NCI-H2107 (cell line): ENCODE measurements around the gene MMAB.
"Not testable (repeated sequence)": the region's sequence is repeated elsewhere in the genome, so short reads cannot be mapped to it uniquely, and the experiment has no call there.

Experiments
- DNase-seq: peaks from one replicate; lab custom pipeline; 2025; lab: John Stamatoyannopoulos, UW

MMAB gene

DNA sequence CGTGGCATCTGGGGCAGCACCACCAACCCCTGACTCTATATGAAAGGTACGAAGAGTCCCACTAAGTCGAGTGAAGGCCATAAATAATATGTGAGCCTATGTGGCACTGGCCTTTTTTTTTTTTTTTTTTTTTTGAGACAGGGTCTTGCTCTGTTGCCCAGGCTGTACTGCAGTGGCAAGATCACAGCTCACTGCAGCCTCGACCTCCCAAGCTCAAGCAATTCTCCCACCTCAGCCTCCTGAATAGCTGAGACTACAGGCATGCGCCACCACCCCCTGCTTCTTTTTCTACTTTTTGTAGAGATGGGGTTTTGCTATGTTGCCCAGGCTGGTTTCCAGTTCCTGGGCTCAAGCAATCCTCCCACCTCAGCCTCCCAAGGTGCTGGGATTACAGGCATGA is 28.8 kb upstream of the MMAB start:
- DNase-seq, result not testable (repeated sequence)

DNA sequence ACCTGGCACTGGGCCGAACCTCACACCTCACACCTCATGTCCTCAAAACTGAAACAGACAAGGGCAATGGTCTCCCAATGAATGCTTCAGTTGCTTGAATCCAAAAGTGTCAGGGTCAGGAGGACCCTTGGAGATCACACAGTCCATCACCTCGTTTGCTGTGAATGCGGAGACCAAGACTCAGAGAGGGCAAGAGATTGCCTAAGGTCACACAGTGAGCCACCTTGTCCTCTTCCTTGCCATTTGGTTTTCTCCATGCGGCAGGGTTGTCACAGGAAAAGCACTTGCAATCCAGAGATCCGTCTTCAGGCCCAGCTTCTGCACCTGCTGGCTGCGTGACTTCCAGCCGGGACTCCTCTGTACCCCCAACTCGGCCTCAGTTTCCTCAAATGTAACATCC is 28.3 kb upstream of the MMAB start:
- no peak for DNase-seq

DNA sequence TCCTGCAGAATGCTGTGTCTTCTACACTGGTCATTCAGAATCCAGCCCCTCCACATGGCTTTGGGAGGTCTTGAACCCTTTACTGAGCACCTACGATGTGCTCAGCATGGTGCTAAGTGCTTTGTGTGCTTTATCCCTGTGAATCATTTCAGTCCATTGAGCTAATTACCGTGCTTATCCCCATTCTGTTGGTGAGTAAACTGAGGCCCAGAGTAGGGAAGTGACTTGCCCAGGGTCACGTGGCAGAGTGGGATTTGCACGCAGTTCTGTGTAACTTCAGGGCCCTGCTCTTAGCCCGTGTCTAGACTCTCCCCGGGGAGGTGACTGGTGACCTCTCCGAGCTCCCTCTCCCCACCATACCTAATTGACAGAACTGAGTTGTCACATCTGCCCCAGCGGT is 27.7 kb upstream of the MMAB start:
- no peak for DNase-seq

DNA sequence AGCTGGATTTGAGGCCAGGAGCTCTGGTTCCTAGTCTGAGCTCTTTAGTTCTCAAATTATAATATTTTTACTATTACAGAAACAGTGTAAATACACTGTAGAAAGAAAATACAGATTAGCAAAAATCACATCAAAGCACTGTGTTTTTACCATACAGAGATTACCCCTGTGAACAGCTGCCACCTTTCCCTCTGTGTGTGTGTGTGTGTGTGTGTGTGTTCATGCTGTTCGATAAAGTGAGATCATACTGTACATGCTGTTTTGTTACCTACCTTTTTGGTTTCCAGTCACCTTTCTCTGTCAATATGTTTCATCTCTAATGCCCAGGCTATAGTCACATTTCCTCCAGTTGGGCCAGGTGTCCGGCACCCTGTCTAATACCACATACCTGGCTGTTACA is 27.2 kb upstream of the MMAB start:
- DNase-seq, result no peak

DNA sequence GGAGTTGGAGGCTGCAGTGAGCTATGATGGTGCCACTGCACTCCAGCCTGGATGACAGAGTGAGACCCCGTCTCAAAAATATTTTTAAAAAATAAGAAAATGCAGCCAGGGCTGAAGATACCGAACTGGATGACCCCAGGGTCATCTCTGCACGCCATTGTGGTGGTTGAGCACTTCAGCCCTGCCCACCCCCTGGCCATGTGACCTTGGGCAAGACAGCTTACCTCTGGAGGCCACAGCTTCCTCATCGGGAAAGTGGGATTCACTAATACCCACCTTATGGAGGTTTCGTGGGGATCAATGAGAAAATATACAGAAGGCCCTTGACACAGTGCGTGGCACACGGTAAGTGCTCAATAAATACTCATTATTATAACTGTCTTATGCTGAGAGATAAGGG is 25.8 kb upstream of the MMAB start:
- DNase-seq, result no peak

DNA sequence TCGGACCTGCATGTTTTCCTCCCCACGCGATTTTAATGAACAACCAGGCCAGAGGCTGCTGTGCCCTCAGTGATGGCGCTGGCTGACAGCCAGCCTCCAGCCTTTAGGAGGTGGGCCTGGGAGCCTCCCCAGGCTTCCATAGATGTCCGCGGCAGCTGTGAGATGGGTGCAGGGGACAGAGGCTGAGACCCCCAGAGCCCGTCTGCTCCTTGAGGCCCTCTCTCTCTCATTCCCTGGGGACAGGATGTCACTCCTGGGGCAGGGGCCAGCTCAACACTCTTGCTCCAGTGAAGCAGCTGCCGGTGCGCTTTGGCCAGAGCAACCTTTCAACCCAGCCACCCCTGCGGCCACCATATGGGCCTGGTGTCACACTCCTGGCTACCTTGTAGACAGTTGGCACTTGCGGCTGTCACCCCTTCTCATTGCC is 25.1 kb upstream of the MMAB start:
- DNase-seq, result no peak

DNA sequence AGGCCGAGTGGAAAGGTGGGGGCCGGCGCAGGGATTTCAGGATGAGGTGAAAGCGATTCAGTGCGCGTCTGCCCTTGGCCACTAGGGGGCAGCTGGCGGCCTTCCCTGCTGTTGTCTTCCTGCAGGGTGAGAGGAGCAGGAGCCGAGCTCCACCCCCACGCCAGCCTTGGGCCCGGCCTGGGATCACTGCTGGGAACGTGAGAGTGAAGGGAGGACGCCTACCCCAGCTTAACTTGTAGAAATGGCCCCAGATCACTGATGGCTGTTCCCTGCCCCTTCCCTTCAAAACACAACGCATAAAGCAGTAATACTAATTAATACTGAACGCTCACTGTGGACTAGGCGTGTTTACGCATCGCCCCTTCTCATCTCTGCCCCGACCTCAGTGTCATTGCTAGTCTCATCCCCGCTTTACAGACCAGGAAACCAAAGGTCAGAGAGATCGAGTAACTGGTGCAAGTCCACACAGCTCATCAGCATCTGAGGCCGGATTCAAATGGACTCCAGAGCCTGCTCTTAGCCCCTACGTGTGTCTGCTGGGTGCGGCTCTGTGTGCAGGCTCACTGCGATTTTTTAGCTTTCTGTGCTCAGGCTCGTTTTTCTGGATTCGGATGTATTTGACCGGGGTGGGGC is 24.6 kb upstream of the MMAB start:
- peak; percentile 82 for DNase-seq

DNA sequence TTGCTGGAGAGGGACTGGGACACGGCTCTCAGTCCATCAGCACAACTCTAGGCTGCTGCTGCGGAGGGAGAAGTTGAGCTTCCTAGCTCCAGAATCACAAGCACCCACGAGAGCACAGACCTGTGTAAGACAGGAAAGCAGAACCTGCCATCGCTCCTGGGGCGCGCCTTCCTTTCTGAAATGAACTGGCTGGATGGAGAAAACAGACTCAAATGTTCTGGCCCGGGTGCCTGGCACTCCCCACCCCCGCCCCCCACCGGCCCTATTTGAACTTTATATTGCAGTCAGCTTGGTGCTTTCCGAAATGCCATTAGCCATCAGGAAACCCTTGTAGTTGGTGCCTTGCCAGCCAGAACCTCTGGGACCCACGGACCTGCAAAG is 24.1 kb upstream of the MMAB start:
- no peak for DNase-seq

DNA sequence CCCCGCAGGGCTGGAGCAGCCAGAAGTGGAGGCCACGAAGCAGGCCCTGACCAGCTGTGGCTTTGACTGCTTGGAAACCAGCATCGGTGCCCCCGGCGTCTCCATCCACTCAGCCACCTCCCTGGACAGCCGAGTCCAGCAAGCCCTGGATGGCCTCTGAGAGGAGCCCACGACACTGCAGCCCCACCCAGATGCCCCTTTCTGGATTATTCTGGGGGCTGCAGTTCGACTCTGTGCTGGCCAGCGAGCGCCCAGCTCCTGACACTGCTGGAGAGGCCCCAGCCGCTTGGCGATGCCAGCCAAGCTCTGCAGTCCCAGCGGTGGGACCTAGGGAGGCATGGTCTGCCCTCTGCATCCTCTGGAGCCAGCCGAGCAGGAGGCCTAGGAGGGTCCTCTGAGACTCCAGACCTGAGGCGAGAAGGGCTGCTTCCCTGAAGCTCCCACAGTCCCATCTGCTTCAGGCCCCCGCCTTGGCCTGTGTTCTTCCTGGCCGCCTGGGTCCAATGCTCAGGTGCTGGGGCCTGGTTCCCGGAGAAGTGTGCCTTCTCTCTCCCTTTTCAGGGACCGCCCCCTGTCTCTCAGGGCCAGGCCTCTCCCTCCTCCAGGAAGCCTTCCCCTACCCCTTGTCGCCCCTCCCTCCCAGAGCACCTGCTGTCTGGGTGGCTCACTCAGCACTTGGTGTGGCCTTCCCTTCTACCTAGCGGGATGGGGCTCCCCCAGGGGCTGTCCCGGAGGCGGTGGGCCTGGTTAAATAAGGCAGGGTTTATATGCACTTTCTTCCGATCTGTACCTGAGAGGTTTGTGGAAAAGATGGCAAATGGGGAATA is 23.3 kb upstream of the MMAB start:
- DNase-seq, result no peak

DNA sequence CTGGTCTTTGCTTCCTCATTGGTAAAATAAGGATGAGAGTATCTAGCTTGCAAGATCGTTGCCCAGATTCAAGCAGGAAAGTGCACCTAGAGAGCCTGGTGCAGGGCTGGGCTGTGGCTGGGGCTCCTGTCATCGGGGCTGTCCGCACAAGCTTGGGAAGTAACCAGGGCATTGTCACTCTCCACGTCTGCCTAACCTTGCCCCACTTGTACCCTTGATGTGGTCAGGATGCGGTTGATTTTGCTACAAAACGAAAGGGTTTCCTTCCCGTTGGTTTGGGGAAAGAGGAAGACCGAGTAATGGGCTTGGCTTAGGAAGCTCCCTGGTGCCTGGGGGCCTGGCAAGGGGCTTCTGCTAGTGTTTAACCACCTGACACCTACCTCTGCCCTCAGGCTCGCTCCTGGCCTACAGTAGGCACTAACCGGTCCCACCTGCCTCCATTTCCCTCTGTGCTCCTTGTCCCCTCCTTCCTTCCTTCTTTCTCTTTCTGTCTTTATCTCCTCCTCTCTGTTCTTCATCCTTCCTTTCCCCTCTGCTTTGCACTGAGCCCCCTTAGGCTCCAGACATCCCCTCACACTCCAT is 22.1 kb upstream of the MMAB start:
- no peak for DNase-seq

DNA sequence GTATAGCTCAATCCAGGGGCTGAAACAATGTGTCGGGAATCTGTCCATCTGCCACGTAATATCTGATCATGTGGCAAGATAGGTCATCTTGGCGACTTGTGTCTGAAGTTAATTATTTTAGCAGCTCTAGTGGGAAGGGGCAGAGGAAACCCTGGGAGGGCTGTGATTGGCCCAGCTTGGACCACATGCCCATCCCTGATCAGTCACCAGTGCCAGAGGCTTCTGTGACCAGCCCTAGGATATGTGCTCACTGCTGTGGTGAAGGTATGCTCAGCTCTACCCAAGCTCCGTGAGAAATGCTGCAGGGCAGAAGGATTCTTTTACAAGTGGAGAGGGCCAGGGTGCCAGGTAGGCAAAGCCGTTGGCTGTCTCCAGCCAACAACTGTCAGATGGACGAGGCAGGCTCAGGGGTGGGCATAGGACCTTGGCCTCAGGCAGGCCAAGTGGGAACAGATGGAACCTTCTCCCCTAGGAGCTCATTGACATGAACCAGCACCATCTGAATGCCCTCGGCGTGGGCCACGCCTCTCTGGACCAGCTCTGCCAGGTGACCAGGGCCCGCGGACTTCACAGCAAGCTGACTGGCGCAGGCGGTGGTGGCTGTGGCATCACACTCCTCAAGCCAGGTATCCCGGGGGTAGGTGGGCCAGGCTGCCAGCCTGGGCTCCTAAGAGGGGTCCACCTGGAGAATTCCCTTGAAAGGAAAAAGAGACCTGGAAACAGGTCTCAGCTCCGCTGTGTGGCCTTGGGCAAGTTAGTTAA is 21.4 kb upstream of the MMAB start:
- DNase-seq, result no peak

DNA sequence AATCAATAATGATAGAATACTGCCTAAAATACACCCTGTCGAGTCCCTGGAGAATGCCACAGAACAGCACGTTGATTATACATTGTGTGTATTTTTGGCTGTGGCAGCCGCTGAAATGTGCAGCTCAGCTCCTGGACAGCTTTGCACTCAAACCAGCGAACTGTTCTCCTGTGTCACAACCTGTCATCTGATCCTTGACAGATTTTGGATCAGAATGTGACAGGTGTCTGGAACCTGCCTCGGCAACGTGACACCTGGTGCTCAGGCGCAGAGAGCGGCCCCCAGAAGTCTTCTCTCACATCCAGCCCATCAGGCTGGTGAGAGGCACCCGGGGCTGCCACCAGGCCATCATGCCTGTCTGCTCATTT is 19.6 kb upstream of the MMAB start:
- peak; percentile 70 for DNase-seq

DNA sequence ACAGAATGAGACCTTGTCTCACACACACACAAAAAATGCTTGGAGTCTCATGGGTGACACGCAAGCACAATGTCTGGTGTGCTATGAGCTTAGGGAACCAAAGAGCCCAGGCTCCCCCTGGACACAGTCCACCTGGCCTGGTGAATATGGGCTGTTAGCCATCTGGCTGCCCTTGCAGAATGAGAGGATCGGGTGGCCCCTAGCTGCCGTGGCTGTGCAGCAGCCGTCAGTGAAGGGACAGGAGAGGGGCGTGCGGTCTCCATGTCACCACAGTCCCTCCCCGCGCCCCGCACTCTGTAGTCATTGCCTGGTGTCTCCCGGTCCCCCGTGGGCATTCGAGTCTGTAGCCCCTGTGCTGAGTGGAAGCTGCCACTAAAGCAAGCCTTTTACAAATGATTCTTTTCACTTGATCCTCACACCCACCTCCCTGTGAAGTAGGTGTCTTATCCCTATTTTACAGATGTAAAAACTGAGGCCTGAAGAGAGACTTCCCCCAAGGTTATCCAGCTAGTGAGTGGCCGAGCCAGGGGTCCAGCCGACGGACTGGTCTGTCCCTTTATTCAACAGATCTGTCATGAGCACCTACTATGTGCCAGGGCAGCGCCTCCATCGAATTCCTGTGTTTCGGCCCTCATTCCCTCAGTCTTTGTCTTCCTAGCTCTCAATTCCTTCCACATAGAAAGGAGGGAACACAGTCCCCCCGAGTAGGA is 19.0 kb upstream of the MMAB start:
- no peak for DNase-seq

DNA sequence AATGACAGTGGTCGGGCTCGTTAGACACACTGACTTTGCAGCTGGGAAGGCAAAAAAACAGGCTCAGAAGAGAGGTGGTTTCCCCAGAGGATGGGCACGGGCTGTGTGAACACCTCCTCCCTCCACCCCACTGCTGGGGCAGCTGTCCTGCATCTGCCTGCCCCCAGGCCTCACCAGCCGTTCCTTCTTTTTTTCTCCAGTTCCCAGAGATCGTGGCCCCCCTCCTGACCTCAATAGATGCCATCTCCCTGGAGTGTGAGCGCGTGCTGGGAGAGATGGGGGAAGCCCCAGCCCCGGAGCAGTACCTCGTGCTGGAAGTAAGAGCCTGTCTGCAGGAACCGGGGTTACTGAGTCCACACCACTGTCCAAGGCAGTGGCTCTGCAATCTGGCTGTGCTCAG is 17.7 kb upstream of the MMAB start:
- no peak for DNase-seq

DNA sequence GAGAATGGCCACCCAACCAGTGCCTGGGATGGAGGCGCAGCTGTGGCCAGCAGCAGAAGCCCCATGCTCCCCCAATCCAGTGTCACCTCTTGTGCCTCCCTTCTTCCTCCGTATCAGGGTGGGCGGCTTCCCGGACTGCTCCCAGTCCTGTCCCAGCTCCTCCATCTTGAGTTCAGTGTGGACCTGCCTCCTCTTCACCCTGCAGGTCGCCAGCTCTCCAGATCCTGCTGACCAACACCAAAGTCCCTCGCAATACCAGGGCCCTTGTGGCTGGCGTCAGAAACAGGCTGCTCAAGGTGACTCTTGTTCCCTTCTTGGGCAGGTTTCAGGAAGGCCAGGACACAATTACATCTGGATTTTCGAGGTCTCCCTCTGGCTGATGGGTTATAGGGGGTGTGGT is 17.3 kb upstream of the MMAB start:
- DNase-seq, result no peak

DNA sequence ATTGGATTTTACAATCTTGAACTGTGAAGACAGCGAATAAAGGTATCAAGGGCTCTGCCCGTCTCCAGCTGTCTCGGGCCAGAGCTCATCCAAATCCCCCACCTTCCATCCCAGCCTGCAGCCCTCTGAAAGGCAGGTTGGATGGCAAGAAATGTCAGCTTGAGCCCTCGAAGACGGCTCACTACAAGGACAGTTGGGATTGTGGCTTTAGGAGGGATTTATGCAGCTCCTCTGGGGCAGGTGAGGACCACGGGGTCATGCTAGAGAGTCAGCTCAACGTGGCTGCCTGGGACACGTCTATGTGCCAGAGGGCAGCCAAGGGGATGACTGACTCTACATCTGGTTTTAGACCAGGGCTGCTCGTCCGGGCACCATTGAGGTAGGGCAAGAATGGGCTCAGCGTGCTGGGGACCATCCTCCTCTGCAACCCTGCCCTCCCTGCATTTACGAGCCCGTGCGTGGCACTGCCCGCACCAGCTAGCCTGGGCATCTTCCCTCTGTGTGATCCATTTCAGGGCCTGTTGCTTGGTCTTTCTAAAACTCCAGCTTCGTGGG is 16.5 kb upstream of the MMAB start:
- DNase-seq, result no peak

DNA sequence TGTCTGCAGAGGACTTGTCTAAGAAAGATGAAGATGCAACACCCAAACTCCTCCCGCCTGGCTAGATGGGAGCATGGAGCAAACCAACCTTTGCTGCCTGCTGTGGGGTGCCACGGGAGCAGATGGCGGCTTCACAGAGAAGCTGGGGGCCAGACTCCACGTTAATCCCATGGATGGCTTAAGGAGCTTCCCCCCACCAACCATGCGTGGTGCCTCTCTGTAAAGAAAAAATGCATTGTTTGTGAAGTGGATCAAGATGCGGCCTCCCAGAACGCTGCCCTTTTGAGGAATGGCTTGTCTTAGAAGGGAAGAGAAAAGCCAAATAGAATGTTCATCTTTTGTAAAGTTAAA is 15.9 kb upstream of the MMAB start:
- no peak for DNase-seq

DNA sequence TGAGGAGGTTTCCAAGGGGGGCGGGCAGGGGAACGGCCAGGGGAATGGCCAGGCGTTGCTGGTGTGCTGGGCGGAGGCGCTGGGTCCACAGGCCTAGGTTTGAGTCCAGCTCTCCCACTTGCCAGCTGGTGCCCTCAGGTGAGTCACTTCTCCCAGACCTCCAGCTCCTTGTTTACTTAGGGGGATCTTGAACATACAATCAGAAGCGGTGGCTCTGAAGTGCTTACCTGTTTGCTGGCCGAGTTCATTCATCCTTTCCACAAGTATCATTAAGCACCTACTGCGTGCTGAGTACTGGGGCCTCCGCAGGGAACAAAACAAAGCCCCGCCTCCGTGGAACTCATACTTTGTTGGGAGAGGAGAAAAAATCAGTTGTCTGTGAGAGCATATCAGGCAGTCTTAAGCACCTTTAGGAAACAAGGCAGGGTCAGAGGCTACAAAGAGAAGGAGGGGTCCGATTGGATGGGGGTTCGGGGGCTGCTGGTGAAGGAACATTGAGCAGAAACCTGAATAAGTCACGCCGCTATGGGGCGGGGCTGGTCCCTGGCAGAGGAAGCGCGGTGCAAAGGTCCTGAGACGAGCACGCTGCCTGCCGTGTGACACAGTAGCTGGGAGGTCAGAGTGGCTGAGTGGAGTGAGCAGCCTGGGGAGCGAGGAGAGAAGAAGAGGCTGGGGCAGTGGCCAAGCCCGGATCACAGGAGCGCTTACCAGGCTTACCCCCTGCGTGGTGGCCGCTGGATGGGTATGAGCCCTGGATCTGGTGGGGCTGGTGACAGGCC is 15.3 kb upstream of the MMAB start:
- DNase-seq, result no peak

DNA sequence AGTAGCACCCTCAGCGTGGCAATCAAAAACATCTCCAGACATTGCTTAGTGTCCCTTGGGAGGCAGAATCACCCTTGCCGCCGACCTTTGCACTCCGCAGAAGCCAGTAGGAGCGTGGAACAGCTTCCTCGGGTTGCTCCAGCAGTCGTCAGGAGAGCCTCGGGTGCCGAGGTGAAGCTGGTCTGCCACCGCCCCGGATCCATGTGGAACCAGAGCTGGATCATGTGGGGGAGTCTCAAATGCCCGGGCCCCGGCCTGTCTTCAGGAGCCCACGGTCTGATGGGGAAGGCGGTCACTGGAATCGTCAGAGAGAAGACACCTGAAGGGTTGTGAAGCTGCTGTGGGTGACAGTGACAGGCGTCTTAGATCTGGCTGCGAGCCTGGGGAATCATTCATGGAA is 14.6 kb upstream of the MMAB start:
- DNase-seq, result no peak

DNA sequence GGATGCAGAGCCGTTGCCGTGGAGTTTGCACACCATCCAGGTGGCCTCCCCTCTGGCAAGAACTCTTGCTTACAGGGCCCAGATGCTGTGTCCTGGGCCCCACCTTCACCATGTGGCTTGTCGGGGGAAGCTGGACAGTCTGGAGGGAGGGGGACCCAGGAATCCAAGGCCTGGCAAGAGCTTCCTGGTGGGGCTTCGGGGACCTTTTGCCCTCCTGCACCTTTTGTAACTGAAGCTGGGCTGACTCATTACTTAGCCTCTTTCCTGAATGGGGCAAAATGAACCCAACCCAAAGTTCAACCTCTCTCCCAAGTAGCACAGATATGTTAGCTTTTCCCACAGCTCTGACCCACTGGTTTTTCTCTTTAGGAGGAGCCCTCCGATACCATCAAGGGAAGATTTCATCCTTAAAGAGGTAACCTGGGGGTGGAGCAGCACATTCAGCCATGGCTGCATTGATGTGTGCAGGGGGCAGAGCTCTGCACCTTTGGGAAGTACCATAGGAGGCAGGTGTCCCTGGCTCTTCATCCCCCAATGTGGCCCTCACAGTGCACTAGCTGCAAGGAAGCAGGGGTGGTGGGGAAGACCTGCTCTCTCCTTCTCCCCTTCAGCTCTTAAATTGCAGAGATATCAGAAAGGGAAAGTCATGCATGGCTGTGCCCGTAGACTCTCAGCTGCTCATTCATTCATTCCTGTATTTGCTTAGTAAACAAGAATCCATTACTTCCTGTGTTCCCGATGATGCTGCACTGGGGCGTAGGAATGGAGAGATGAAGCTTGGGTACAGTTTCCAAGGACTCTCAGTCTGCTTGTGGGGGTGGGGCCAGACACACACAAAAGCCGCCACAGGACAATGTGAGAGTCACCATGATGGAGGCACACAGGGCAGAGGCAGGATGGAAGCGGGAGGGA is 13.3 kb upstream of the MMAB start:
- DNase-seq, result no peak
